ENCODE measurements around the gene MAEA.
"Not testable (repeated sequence)": the region's sequence is repeated elsewhere in the genome, so short reads cannot be mapped to it uniquely, and the experiment has no call there.

Gene MAEA

DNA sequence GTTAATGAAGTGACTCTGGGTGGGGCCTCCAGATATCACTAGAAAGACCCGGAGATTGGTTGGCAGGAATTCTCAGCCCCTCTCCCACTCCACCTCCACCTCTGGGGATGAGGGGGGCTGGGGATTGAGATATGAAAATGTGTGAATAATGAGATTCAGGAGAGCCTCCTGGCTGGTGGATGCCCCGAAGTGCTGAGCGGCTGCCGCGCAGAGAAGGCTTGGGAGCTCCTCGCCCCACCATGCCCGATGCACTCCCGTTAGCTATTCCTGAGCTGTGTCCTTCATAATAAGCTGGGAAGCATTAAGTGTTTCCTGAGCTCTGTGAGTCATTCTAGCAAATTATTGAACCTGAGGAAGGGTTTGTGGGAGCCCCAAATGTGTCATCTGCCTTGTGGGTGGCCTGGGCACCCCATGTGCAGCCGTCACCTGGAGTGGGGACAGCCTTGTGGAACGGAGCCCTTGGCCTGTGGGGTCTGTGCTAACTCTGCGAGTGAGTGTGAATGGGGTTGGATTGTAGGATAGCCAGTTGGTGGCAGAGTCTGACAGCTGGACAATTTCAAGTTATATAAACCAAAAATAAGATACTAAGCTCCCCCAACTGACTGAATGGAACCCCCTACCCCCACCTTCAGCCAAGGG lies 4.4 kb upstream of the MAEA start:
- DNase-seq = no peak

DNA sequence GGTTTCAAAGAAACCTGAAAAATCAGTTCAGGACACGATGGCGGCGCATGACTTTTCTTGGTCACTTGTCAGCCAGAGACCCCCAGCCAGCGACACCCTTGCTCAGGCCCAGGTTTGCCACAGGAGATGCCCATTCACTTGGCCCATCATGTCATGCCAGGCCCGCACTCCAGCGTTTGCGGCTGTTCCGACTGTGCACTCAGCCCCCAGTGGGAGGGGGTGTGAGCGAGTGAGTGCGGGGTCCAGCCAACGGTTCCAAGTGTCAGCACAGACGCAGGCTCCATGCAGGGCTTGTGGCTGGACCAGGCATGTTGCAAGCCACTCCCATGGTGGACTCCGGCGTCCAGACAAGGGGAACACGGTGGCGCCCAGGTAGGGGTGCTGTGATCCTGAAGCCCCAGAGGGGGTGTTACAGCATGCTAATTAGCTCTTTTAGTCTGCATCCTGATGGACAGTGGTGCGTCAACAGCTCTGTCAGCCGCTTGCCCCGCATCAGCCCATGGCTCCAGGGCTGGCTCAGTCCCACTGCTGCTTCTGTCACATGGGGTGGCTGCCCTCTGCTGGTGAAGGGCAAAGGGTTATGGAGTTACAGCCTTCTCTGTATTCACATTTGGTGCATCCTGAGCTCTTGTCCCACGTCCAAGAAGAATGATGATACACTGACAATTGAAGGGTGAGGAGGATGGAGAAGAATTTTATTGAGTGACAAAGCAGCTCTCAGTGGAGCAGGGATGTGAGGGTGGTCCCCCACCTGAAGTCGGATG lies 3.7 kb upstream of the MAEA start:
- no peak for DNase-seq

- DNase-seq = no peak
Observed at GRCh38 chr4:1288786-1289185, 905 bp upstream of the MAEA start.

GRCh38 chr4:1290165-1290977 lies 680 bp downstream of the MAEA start:
- no peak for DNase-seq

DNA sequence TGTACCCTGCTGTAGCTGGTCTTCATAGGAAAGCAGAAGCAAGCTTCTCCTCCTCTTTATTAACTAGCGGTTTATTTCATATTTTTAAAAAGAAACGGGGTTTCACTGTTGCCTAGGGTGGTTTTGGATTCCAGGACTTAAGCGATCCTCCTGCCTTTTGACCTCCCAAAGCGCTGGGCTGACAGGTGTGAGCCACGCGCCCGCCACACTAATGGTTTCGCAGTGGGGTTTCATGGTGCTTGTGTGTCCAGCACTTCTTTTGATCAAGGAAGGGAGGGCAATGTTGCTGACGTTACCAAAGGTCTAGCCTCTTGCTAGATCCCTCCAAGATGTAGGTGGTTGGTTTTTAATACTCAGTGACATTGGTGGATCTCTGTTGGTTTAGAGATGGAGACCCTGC lies 1.4 kb downstream of the MAEA start:
- no peak for DNase-seq

- no peak for DNase-seq
Observed at GRCh38 chr4:1291996-1292702, 2.5 kb downstream of the MAEA start.

DNA sequence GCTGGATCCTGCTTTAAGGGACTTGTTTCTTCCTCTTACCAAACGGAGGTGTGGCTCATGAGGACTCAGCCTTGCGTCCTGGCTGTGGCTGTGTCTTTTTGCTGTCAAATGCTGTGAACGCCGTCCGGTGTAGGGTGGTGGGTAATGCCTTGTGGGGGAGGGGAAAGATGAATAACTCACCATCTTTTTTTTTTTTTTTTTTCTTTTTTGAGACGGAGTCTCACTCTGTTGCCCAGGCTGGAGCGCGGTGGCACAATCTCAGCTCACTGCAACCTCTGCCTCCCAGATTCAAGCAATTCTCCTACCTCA lies 3.0 kb downstream of the MAEA start:
- not testable (repeated sequence) for DNase-seq

- no peak for DNase-seq
Observed at GRCh38 chr4:1293531-1293941, 3.8 kb downstream of the MAEA start.

GRCh38 chr4:1293991-1294390 lies 4.3 kb downstream of the MAEA start:
- DNase-seq = no peak

GRCh38 chr4:1294424-1294823 lies 4.7 kb downstream of the MAEA start:
- DNase-seq = no peak

- no peak for DNase-seq
Observed at GRCh38 chr4:1294891-1295290, 5.2 kb downstream of the MAEA start.

DNA sequence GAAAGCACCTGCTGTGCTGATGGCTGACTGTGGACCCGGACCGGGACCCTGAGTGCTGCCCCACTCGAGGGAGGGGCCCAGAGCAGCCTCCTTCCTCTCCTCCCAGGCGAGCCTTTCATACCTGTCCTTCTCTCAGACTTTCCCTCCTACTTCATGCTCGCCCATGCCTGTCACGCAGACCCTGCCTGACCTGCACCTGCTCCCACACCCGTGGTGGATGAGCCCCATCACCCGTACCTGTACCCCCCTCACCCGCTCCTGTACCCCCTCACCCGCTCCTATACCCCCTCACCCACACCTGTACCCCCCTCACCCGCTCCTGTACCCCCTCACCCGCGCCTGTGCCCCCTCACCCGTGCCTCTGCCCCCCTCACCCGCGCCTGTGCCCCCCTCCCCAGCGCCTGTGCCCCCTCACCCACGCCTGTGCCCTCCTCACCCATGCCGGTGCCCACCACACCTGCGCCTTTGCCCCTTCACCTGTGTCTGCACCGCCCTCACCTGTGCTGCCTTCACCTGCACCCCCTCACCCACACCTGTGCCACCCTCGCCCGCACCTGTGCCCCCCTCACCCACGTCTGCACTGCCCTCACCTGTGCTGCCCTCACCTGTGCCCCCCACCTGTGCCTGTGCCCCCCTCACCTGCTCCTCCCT lies 5.8 kb downstream of the MAEA start:
- no peak for DNase-seq

DNA sequence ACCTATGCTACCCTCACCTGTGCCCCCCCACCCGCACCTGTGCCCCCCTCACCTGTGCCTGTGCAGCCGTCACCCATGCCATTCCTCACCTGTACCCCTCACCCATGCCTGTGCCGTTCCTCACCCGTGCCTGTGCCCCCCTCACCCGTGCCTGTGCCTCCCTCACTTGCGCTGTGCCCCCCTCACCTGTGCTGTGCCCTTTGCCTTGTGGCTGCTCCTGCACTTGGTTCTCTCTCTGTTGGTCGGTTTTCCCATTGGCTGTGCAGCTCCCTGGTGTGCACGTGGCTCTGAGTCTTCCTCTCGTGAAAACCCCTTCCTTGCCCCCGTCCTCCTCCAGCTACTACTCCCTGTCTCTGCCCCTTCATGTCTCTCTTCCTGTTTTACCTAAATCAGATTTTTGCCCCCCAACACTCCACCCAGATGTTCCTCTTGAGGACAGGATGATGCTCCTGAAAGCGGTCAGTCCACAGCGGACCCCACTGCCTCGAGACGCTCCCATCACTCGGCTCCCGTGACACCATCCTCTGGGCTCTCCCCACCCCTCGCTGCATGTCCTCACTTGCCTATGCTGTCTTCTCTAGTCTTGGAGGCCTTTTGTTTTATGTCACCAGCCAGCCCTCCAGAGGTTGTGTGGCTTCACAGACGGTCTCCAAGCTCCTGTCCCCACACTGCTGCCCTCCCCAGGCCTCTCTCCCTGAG lies 6.8 kb downstream of the MAEA start:
- no peak for DNase-seq

DNA sequence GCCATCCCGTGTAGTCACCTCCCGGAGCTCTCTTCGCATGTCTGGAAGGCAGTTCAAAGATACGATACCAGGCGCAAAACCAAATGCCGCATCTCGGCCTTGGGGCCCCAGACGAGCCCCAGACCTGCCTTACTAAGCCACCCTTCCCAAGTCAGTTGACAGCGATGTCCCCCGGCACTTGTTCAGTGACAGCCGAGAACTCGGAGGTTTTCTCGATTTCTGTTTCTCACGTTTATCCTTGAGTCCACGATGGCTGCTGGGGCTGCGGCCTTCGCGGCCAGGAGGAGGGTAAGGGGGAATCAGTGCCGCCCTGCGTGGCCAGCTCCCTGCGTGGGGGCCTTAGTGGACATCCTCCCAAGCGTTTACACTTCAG lies 7.3 kb downstream of the MAEA start:
- DNase-seq = no peak

DNA sequence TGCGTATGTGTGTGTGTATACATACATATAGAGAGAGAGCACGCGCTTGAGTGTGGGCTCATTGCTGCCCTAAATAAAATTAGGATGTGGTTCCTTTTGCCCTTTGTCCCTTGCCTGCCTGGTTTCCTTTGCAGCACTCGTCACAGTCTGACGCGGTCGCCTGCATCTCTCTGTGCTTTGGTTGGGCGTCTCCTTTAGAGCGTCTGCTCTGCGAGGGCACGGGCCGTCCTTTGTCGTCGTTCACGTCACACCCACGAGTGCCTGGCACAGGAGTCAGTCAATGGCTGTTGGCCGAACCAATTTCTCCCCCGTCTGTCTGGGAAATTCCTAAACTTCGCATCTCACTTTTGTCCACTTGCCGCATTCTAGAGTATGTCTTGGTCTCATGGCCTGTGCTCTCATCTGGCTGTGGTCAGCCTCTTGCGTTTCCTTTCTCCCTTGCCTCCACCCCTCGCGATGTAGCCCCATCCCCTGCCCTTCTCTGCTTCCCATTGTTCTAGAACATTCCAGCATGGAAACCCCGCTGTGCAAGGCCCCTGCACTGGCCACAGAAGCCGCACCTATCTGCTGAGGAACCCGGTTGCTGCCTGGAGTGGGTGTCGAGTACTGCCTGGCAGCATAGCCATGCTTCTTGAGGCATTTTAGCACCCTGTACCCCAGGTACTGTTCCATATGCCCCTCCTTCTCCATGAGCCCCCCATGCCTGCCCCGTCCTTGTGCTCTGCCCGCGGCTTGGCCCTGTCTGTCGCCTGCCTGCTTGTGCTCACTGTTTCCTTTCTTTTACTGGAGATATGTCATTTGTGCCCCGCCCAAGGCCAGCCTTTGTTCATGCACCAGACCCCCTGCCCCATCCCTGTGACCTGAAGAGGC lies 8.0 kb downstream of the MAEA start:
- no peak for DNase-seq

DNA sequence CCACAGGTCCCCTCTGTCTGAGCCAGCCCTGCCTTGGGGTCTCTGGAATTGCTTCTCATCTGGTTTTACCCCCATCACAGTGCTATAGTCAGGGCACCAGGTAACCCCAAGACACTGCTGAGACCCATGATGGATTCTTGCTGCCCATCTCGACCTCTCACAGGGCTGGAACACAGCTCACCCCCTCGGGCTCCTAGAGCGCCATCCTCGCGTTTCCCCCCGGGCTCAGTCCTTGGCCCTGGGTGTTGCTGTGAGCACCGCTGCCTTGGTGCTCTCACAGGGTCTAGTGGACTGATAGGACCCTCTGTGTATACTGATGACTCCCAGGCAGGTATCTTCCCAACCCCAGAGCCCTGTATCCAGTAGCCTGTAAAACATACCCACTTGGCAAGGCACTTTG lies 8.8 kb downstream of the MAEA start:
- DNase-seq = no peak

DNA sequence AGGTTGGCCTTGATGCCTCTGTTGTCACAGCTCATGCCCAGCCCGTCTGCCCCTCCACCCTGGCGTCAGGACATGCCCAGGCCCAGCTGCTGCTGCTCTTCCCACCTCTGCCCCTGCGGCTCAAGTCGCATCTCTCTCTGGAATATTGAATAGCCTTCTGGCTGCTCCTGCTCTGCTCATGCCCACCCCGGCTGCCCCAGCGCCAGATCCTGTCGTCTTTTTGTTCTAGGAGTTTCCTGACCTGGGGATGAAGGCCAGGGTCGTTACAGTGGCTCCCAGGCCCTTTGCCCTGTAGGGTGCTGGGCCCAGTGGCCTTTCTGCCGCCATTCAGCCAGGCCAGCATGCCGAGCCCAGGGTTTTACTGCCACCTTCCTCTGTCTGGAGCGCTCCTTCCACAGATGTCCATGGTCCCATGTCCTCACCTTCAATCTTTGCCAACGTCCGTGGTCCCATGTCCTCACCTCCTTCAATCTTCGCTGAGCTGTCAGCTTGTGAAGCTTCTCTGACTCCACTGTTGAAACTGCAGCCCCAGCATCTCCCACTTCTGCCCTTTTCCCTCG lies 9.7 kb downstream of the MAEA start:
- DNase-seq = no peak

DNA sequence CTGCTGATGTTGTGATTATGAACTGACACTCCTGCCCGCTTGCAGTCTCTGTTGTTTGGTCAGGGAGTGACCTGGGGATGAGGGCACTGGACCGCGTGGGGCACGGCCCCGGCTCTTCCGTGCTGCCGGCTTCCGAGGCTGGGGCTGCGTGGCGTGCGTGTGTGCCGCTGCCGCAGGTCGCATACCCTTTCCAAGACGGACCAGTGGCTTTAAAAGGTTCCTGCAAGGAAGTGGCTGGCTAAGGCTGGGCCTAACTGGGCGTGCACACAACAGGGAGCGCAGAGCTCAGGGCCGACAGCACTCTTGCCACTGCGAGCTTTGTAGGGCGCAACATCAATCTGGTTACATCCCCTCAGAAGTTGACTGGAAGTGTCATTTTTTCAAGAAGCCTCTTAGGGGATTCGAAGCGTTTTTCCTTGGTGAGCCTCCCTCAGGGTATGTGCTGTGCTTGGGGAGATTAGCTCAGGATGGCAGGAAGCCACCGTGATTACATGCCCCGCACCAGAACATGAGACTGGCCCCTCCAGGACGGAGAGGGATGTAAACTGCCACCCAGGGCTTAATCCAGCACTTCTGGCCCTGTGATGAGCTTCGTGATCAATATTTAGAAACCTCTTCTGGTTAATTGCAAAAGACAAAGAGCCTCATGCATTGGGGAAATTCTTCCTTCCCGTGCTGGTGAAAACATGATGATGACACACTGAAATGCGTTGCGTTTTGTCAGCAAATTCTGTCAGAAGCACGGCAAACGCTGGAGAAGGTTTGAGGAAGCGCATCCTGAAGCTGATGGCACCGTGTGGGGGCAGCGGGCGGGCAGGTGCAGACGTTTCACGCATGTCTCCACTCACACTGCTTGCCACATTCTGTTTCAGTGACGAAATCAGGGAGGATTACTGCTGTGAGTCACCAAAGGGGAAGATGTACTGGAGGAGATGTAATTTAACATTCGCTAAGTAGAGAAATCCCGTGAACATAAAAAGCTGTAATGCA lies 11.1 kb downstream of the MAEA start:
- no peak for DNase-seq

DNA sequence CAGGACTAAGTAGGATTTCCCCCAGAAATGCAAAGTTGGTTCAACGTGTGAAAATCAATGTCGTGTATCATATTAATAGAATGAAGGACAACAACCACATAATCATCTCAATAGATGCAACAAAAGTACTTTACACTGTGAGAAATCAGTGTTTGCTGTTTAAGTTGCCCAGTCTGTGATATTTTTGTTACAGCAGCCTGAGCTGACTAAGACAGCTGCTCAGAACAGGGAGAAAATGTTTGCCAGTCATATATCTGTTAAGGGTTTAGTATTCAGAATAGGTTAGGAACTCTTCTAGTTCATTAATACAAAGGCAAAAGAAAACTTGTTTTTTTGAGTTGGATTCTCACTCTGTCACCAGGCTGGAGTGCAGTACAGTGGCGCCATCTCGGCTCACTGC lies 12.5 kb downstream of the MAEA start:
- DNase-seq = no peak

- no peak for DNase-seq
Observed at GRCh38 chr4:1305261-1305711, 15.6 kb downstream of the MAEA start.

All from NCI-H446 treated with DMSO at 0.1 percent for 48 hours (cell line).